Muscle of leg (tissue), 11 donors: ENCODE data around the gene MPP3. TPM values are rescaled to one million over a fixed set of nuclear protein-coding genes. Genes with fewer than 3 reads are reported as not detected.
"Not testable (repeated sequence)": the region's sequence is repeated elsewhere in the genome, so short reads cannot be mapped to it uniquely, and the experiment has no call there.

Source experiments
- DNase-seq: peaks from one replicate; pipeline ENCODE4 v3.0.0; 2013
- H3K27ac ChIP-seq: one replicate; pipeline ENCODE4 v1.5.1; 2013; ENCODE audit warnings: mild to moderate bottlenecking, low read length, control low read depth
- H3K27me3 ChIP-seq: one replicate; pipeline ENCODE4 v1.6.1; 2013; ENCODE audit warnings: low read length; ENCODE audit not compliant: control insufficient read depth, insufficient read depth
- H3K36me3 ChIP-seq: one replicate; pipeline ENCODE4 v1.6.1; 2013; ENCODE audit warnings: low read length; ENCODE audit not compliant: control insufficient read depth, insufficient read depth
- H3K4me1 ChIP-seq: one replicate; pipeline ENCODE4 v1.6.1; 2013; ENCODE audit warnings: low read length; ENCODE audit not compliant: control insufficient read depth, insufficient read depth
- H3K4me3 ChIP-seq: one replicate; pipeline ENCODE4 v1.5.1; 2013; ENCODE audit warnings: low read length, control low read depth
- H3K9me3 ChIP-seq: replicated peaks from 2 replicates; pipeline ENCODE4 v1.6.1; 2013; ENCODE audit warnings: low read depth, low read length; ENCODE audit not compliant: control insufficient read depth
- WGBS: methylation state at CpG from one replicate; pipeline ENCODE4 v1.1.5; 2013; ENCODE audit warnings: missing lambda C conversion rate; ENCODE audit not compliant: insufficient coverage; 5-methylcytosine and 5-hydroxymethylcytosine counted together
- polyA plus RNA-seq, 8 donors: library from polyadenylated mRNA; unstranded; fragments of 120-200 nt; gene quantifications; one replicate each; pipeline versions ENCODE4 v1.2.1 to v1.2.3, GENCODE V29; 2013; ENCODE audit warnings: inconsistent platforms in 1 of 8, low replicate concordance in 1 of 8; ENCODE audit not compliant: insufficient read length in 8 of 8, insufficient read depth in 1 of 8
- total RNA-seq: library from RNA; stranded (reverse); fragments of 120-200 nt; gene quantifications from one replicate; pipeline ENCODE4 v1.2.4, GENCODE V29; 2013

Gene MPP3
- total and polyA plus RNA-seq, 9 donors, result 3.6 to 7.1 (median 6.1) TPM

GRCh38 chr17:43810226-43810715 is 22.7 kb downstream of the MPP3 start:
- WGBS, result no CpG with 5 or more reads among the region's 4 CpGs
- Histone ChIP-seq H3K36me3 (peaks cover 26% of the 10 kb centered on the region), H3K9me3 (no peaks in the 10 kb centered on the region), H3K27ac (no peak overlapping the region), H3K27me3 (no peaks in the 10 kb centered on the region), H3K4me3 (no peak overlapping the region), H3K4me1 (no peaks in the 10 kb centered on the region)
- no peak for DNase-seq

GRCh38 chr17:43809121-43809520 is 23.8 kb downstream of the MPP3 start:
- no peak overlapping the region for H3K27ac ChIP-seq
- DNase-seq, result peak; percentile 13
- H3K36me3 ChIP-seq, result peaks cover 22% of the 10 kb centered on the region
- 96% methylated on average over 3 of the region's 5 CpGs for WGBS
- no peaks in the 10 kb centered on the region for H3K9me3 ChIP-seq
- no peaks in the 10 kb centered on the region for H3K4me1 ChIP-seq
- no peak overlapping the region for H3K4me3 ChIP-seq
- H3K27me3 ChIP-seq, result no peaks in the 10 kb centered on the region

GRCh38 chr17:43808076-43808475 is 24.9 kb downstream of the MPP3 start:
- Histone ChIP-seq H3K9me3 (no peaks in the 10 kb centered on the region), H3K27ac (no peak overlapping the region), H3K4me1 (peaks cover 5% of the 10 kb centered on the region), H3K36me3 (peaks cover 12% of the 10 kb centered on the region), H3K4me3 (no peak overlapping the region), H3K27me3 (no peaks in the 10 kb centered on the region)
- no peak for DNase-seq
- no CpG with 5 or more reads among the region's 4 CpGs for WGBS

GRCh38 chr17:43805117-43805516 is 27.8 kb downstream of the MPP3 start:
- Histone ChIP-seq H3K4me1 (peaks cover 5% of the 10 kb centered on the region), H3K27me3 (no peaks in the 10 kb centered on the region), H3K36me3 (peaks cover 7% of the 10 kb centered on the region), H3K4me3 (no peak overlapping the region), H3K9me3 (no peaks in the 10 kb centered on the region), H3K27ac (no peak overlapping the region)
- DNase-seq, result no peak

- WGBS, result 10% methylated on average over 2 of the region's 4 CpGs
- no peaks in the 10 kb centered on the region for H3K27me3 ChIP-seq
- peaks cover 3% of the 10 kb centered on the region for H3K36me3 ChIP-seq
- no peak overlapping the region for H3K27ac ChIP-seq
- DNase-seq, result no peak
- H3K4me1 ChIP-seq, result peaks cover 5% of the 10 kb centered on the region
- no peaks in the 10 kb centered on the region for H3K9me3 ChIP-seq
- no peak overlapping the region for H3K4me3 ChIP-seq
These were observed 29.2 kb downstream of the MPP3 start for GRCh38 chr17:43803758-43804157.

- Histone ChIP-seq H3K27me3 (no peaks in the 10 kb centered on the region), H3K9me3 (no peaks in the 10 kb centered on the region), H3K36me3 (no peaks in the 10 kb centered on the region), H3K27ac (no peak overlapping the region), H3K4me1 (peaks cover 5% of the 10 kb centered on the region), H3K4me3 (no peak overlapping the region)
- WGBS, result no CpG with 5 or more reads among the region's 3 CpGs
- no peak for DNase-seq
These were observed 31.1 kb downstream of the MPP3 start for GRCh38 chr17:43801844-43802243.

- no peak for DNase-seq
- 97% methylated on average over 3 of the region's 3 CpGs for WGBS
- Histone ChIP-seq H3K4me3 (no peak overlapping the region), H3K36me3 (no peaks in the 10 kb centered on the region), H3K27me3 (no peaks in the 10 kb centered on the region), H3K27ac (no peak overlapping the region), H3K9me3 (no peaks in the 10 kb centered on the region), H3K4me1 (peaks cover 5% of the 10 kb centered on the region)
These were observed 32.2 kb downstream of the MPP3 start for GRCh38 chr17:43800736-43801135.

GRCh38 chr17:43799047-43799446 is 33.9 kb downstream of the MPP3 start:
- H3K27ac ChIP-seq, result no peak overlapping the region
- DNase-seq, result no peak
- H3K27me3 ChIP-seq, result no peaks in the 10 kb centered on the region
- H3K36me3 ChIP-seq, result no peaks in the 10 kb centered on the region
- no peak overlapping the region for H3K4me3 ChIP-seq
- no peaks in the 10 kb centered on the region for H3K9me3 ChIP-seq
- WGBS, result no CpG with 5 or more reads among the region's 2 CpGs
- peaks cover 5% of the 10 kb centered on the region for H3K4me1 ChIP-seq

GRCh38 chr17:43798024-43798423 is 34.9 kb downstream of the MPP3 start:
- not testable (repeated sequence) for H3K4me1 ChIP-seq, H3K27me3 ChIP-seq, H3K4me3 ChIP-seq, DNase-seq, H3K27ac ChIP-seq, H3K36me3 ChIP-seq, H3K9me3 ChIP-seq
- 92% methylated on average over 2 of the region's 9 CpGs for WGBS

- H3K9me3 ChIP-seq, H3K4me3 ChIP-seq, H3K27ac ChIP-seq, H3K36me3 ChIP-seq, H3K4me1 ChIP-seq, DNase-seq, H3K27me3 ChIP-seq: not testable (repeated sequence)
- no CpG with 5 or more reads among the region's 4 CpGs for WGBS
These were observed 40.3 kb downstream of the MPP3 start for GRCh38 chr17:43792668-43793067.

- H3K4me1 ChIP-seq, result peaks cover 5% of the 10 kb centered on the region
- H3K36me3 ChIP-seq, result no peaks in the 10 kb centered on the region
- no CpG with 5 or more reads among the region's 3 CpGs for WGBS
- H3K9me3 ChIP-seq, result no peaks in the 10 kb centered on the region
- no peak overlapping the region for H3K4me3 ChIP-seq
- DNase-seq, result no peak
- H3K27ac ChIP-seq, result no peak overlapping the region
- no peaks in the 10 kb centered on the region for H3K27me3 ChIP-seq
These were observed 41.4 kb downstream of the MPP3 start for GRCh38 chr17:43791589-43791988.
